Stimulated activated CD8-positive, alpha-beta memory T cell treated with anti-CD3 and anti-CD28 coated beads, Interleukin-12 subunit alpha, Interleukin-12 subunit beta, amount 100 ng/mL, for 4 hours (primary cell): Measurements from ENCODE around the gene ESX1.
"Not testable (repeated sequence)": the region's sequence is repeated elsewhere in the genome, so short reads cannot be mapped to it uniquely, and the experiment has no call there.

Source experiments
- DNase-seq: peaks from one replicate; pipeline ENCODE4 v3.0.0-alpha.2; 2020; ENCODE audit warnings: low read depth

Gene ESX1

GRCh38 chrX:104254442-104255115, at the start of gene ESX1:
TSS of gene ESX1 (minus strand) at chrX:104254933. CDS start at chrX:104254849, 84 bp downstream.
- DNase-seq = no peak

- no peak for DNase-seq
Observed at GRCh38 chrX:104295636-104296035, 40.9 kb upstream of the ESX1 start.

GRCh38 chrX:104288961-104289360, 34.2 kb upstream of the ESX1 start:
- no peak for DNase-seq

- no peak for DNase-seq
Observed at GRCh38 chrX:104288269-104288668, 33.5 kb upstream of the ESX1 start.

- no peak for DNase-seq
Observed at GRCh38 chrX:104285201-104285600, 30.5 kb upstream of the ESX1 start.

- DNase-seq = no peak
Observed at GRCh38 chrX:104284507-104284906, 29.8 kb upstream of the ESX1 start.

GRCh38 chrX:104282166-104282725, 27.5 kb upstream of the ESX1 start:
- no peak for DNase-seq

- no peak for DNase-seq
Observed at GRCh38 chrX:104281564-104281963, 26.8 kb upstream of the ESX1 start.

GRCh38 chrX:104280609-104281008, 25.9 kb upstream of the ESX1 start:
- no peak for DNase-seq

GRCh38 chrX:104270916-104271512, 16.3 kb upstream of the ESX1 start:
- no peak for DNase-seq

- no peak for DNase-seq
Observed at GRCh38 chrX:104270212-104270611, 15.5 kb upstream of the ESX1 start.

- DNase-seq = no peak
Observed at GRCh38 chrX:104255465-104255864, 732 bp upstream of the ESX1 start.

GRCh38 chrX:104253567-104254441, 929 bp downstream of the ESX1 start:
- DNase-seq = no peak

GRCh38 chrX:104250470-104250869, 4.3 kb downstream of the ESX1 start:
- no peak for DNase-seq

- not testable (repeated sequence) for DNase-seq
Observed at GRCh38 chrX:104230060-104230459, 24.7 kb downstream of the ESX1 start.

- no peak for DNase-seq
Observed at GRCh38 chrX:104211187-104211586, 43.5 kb downstream of the ESX1 start.

GRCh38 chrX:104205548-104205947, 49.2 kb downstream of the ESX1 start:
- no peak for DNase-seq
